Fibroblast of gingiva (primary cell): ENCODE data around the gene LCP2.

Source experiments
- DNase-seq: peaks from one replicate; pipeline ENCODE4 v3.0.0-alpha.2; 2011; ENCODE audit warnings: low read depth

The LCP2 gene

GRCh38 chr5:170296036-170296934 lies 1.3 kb downstream of the LCP2 start:
- no peak for DNase-seq

GRCh38 chr5:170294556-170294955 lies 3.0 kb downstream of the LCP2 start:
- no peak for DNase-seq

- no peak for DNase-seq
Observed at GRCh38 chr5:170294057-170294456, 3.5 kb downstream of the LCP2 start.

- DNase-seq: no peak
Observed at GRCh38 chr5:170293273-170293672, 4.3 kb downstream of the LCP2 start.

GRCh38 chr5:170292179-170293104 lies 5.1 kb downstream of the LCP2 start:
- no peak for DNase-seq

GRCh38 chr5:170290498-170290897 lies 7.1 kb downstream of the LCP2 start:
- DNase-seq: no peak

- DNase-seq: no peak
Observed at GRCh38 chr5:170289764-170290163, 7.8 kb downstream of the LCP2 start.

- DNase-seq: no peak
Observed at GRCh38 chr5:170289121-170289520, 8.5 kb downstream of the LCP2 start.

GRCh38 chr5:170288551-170288950 lies 9.0 kb downstream of the LCP2 start:
- no peak for DNase-seq

- DNase-seq: no peak
Observed at GRCh38 chr5:170288151-170288550, 9.4 kb downstream of the LCP2 start.

GRCh38 chr5:170287532-170287931 lies 10.0 kb downstream of the LCP2 start:
- DNase-seq: no peak

- DNase-seq: no peak
Observed at GRCh38 chr5:170286386-170286925, 11.1 kb downstream of the LCP2 start.

GRCh38 chr5:170285181-170285580 lies 12.4 kb downstream of the LCP2 start:
- no peak for DNase-seq

GRCh38 chr5:170284231-170284630 lies 13.3 kb downstream of the LCP2 start:
- DNase-seq: no peak

GRCh38 chr5:170283296-170283695 lies 14.3 kb downstream of the LCP2 start:
- no peak for DNase-seq

GRCh38 chr5:170280011-170280493 lies 17.5 kb downstream of the LCP2 start:
- DNase-seq: no peak

GRCh38 chr5:170279459-170279817 lies 18.1 kb downstream of the LCP2 start:
- no peak for DNase-seq

- DNase-seq: no peak
Observed at GRCh38 chr5:170278611-170279458, 18.7 kb downstream of the LCP2 start.

- no peak for DNase-seq
Observed at GRCh38 chr5:170277867-170278281, 19.7 kb downstream of the LCP2 start.

GRCh38 chr5:170276140-170276539 lies 21.4 kb downstream of the LCP2 start:
- no peak for DNase-seq

GRCh38 chr5:170275376-170275994 lies 22.1 kb downstream of the LCP2 start:
- DNase-seq: no peak
